Epithelial cell of proximal tubule (primary cell): Measurements from ENCODE around the gene NSD1. TPM values are rescaled to one million over a fixed set of nuclear protein-coding genes. Genes with fewer than 3 reads are reported as not detected.

Experiments used
- DNase-seq: peaks from one replicate; pipeline ENCODE4 v3.0.0-alpha.2; 2011; ENCODE audit warnings: low read depth
- H3K4me3 ChIP-seq: 2 replicates; pipeline ENCODE4 v1.5.1; 2011; ENCODE audit warnings: low read depth, mild to moderate bottlenecking, low read length
- total RNA-seq: library from RNA; depleted of rRNA; stranded (reverse); fragments of >200 nt; gene quantifications from 2 replicates; pipeline ENCODE4 v1.2.3, GENCODE V29; 2015
- TF ChIP-seq, protein P1 (sequence below): conservative IDR thresholded peaks from 2 replicates; pipeline ENCODE4 v1.5.1; 2012; ENCODE audit warnings: low read depth, mild to moderate bottlenecking, low read length

NSD1 gene
- total RNA-seq, 1 donor from 2014 or later = 30.6 TPM

DNA sequence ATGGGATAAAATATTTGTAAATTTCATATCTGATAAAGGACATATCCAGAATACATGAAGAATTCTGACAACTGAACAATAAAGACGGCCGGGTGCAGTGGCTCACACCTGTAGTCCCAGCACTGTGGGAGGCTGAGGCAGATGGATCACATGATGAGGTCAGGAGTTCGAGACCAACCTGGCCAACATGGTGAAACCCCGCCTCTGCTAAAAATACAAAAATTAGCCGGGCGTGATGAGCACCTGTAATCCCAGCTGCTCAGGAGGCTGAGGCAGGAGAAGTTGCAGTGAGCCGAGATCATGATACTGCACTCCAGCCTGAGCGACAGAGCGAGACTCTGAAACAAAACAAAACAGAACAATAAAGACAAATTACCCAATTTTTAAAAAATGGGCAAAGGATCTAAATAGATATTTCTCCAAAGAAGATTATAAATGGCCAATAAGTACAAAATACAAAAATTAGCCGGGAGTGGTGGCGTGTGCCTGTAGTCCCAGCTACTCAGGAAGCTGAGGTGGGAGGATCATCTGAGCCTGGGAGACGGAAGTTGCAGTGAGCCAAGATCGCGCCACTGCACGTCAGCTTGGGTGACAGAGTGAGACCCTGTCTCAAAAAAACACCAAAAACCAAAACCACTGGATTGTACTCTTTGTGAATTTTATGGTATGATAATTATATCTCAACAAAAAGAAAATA, 9.6 kb upstream of the NSD1 start:
- no peak for DNase-seq
- TF ChIP-seq, protein P1, sequence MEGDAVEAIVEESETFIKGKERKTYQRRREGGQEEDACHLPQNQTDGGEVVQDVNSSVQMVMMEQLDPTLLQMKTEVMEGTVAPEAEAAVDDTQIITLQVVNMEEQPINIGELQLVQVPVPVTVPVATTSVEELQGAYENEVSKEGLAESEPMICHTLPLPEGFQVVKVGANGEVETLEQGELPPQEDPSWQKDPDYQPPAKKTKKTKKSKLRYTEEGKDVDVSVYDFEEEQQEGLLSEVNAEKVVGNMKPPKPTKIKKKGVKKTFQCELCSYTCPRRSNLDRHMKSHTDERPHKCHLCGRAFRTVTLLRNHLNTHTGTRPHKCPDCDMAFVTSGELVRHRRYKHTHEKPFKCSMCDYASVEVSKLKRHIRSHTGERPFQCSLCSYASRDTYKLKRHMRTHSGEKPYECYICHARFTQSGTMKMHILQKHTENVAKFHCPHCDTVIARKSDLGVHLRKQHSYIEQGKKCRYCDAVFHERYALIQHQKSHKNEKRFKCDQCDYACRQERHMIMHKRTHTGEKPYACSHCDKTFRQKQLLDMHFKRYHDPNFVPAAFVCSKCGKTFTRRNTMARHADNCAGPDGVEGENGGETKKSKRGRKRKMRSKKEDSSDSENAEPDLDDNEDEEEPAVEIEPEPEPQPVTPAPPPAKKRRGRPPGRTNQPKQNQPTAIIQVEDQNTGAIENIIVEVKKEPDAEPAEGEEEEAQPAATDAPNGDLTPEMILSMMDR = no peak

DNA sequence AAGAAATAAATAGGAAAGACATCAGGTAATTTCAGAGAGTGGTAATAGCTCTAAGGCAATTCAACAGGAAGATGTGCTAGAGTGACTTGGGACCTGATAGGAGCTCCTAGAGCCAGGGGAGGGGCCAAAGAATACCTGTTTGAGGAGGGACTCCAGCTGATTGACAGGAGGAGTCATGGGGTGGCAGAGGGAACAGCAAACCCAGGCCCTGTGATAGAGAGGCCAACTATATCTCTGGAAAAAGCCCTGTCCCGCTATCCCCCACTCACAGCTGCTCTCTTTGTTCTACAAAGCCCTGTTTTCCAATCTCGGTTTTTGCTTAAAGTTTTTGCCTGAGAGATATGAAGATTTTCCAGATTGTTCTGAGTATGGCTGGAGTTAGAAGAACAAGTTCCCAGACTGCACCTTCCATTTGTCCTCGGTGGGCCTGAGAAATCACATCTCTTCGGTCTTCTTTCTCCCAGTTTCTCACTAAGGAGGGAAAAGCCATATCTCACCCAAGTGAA, 9.0 kb upstream of the NSD1 start:
- TF ChIP-seq, protein P1 = no peak
- no peak overlapping the region for H3K4me3 ChIP-seq
- DNase-seq = no peak

More for the DNA sequence above, 9.6 kb upstream of the NSD1 start:
- no peak overlapping the region for H3K4me3 ChIP-seq

DNA sequence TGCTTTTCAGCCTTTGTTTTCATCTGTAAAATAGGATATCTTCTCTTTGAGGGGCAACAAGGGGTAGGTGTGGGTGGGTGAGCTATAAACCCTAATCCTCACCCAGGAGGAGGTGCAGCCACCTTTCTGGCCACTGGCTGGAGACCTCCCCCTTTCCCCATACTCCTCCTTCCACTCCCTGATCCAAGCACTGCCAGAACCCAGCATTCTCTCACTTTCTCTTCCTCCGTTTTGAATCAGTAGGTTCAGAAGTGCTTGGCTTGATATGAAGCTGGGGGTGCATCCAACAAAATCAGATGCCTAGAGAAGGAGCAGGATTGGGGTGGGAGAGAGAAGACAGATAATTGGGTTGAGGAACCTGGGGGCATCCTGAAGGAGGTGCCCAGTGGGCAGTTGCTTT, 6.8 kb upstream of the NSD1 start:
- DNase-seq = no peak
- no peak overlapping the region for H3K4me3 ChIP-seq
- TF ChIP-seq, protein P1 = no peak

DNA sequence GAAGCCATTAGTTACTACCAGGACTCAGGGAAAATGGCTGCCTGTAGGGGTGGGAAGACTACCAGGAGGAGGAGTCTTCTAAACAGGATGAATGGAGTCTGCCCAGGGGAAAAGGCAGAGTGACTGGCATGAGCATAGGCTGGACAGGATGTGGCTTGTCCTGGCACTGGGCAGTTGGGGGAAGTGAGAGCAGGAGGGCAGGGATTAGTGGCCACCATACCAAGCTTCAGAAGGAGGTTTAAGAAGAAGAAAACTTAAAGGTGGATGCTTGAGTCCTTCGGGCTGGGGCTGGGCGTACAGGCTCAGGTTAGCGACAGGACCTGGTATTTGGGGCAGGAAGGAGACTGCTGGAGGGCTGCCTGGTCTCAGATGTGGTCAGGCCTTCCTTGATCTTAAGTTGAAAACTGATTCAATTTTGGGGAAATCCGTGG, 5.0 kb upstream of the NSD1 start:
- TF ChIP-seq, protein P1 = no peak
- H3K4me3 ChIP-seq = no peak overlapping the region
- no peak for DNase-seq

DNA sequence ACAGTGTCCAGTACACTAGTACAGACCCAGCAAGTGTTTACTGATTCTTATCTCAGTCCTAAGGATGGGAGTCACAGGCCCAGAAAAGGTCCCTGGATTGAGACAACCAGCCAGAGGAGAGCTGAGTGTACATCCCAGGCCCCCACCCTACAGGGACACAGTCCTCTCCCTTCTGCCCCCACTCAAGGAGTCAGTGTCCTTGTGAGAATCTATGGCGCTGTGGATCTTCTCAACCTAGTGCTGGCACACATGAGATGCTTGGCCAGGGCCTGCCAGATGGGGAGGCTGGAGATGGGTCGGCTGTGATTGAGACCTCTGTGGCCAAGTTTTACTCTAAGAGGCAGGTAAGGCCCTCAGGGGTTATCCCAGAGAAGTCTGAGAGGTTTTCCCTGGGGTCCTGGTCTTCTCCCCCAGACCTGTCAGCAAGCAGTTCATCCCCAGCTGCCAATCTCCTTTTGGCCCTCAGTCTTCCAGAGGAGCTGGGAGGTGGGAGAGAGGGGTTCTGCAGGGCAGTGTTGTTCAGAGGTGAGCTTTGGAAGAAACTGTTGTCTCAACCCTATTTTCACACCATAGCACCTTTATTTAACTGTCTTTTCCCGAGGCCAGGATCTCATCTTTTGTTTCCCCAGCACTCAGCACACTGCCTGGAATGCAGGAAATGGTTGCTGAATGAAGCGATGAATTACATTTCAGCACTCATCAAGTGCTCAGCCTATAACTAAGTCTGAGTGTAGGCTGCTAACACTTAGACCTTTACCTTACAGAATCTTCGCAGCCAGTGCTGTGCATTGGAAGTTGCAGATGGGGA, 3.2 kb upstream of the NSD1 start:
- no peak for DNase-seq
- no peak overlapping the region for H3K4me3 ChIP-seq
- TF ChIP-seq, protein P1 = no peak

GRCh38 chr5:177131019-177131320, 2.6 kb upstream of the NSD1 start:
- TF ChIP-seq, protein P1 = no peak
- DNase-seq = no peak
- no peak overlapping the region for H3K4me3 ChIP-seq
